ENCODE data around the gene MZF1.

Gene MZF1

DNA sequence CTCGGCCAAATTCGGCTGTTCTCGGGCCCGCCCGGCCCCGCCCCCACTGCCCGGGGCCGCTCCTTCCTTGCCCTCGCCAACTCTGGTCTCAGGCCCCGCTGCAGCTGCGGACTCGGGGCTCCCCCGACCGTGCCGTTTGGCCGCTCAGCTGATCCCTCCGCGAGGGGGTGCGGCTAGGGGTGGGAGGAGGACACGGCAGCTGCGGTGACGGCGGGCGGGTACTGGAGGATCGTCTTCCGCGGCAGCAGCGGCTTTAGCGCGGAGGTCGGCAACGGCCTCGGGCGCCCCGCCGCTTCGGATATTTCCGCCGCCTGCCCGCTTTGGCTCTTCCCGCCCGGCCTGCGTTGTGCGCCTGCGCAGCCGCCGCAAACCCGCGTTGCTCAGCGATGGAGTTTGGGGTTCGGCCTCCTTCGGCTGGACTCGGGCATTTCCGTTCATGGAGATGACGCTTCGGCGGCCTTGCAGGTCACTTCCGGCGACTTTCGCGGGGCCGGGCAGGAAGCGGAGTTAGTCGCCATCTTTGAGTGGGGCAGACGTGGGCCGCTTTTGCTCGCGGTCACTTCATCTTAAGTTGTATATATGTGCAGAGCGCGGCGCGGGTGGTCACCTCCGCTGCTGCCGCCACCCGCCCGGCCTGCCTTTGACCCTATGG, 14.4 kb downstream of the MZF1 start (continued):
- TF ChIP-seq, protein P1, sequence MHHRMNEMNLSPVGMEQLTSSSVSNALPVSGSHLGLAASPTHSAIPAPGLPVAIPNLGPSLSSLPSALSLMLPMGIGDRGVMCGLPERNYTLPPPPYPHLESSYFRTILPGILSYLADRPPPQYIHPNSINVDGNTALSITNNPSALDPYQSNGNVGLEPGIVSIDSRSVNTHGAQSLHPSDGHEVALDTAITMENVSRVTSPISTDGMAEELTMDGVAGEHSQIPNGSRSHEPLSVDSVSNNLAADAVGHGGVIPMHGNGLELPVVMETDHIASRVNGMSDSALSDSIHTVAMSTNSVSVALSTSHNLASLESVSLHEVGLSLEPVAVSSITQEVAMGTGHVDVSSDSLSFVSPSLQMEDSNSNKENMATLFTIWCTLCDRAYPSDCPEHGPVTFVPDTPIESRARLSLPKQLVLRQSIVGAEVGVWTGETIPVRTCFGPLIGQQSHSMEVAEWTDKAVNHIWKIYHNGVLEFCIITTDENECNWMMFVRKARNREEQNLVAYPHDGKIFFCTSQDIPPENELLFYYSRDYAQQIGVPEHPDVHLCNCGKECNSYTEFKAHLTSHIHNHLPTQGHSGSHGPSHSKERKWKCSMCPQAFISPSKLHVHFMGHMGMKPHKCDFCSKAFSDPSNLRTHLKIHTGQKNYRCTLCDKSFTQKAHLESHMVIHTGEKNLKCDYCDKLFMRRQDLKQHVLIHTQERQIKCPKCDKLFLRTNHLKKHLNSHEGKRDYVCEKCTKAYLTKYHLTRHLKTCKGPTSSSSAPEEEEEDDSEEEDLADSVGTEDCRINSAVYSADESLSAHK (tag by site-specific recombination; IDR thresholded peaks at IDR 0.05): no peak
- no peak for TF ChIP-seq SETDB1 (IDR thresholded peaks at IDR 0.05; ENCODE audit: insufficient read length, low read length)
- TF ChIP-seq ZSCAN5A (tag by site-specific recombination; IDR thresholded peaks at IDR 0.05): no peak
- TF ChIP-seq GLI2 (tag by site-specific recombination; IDR thresholded peaks at IDR 0.05; ENCODE audit: borderline replicate concordance, low read depth): no peak
- TF ChIP-seq ZNF302 (tag by site-specific recombination; IDR thresholded peaks at IDR 0.05; ENCODE audit: low read depth): no peak
- no peak for TF ChIP-seq ZNF26 (tag by site-specific recombination; IDR thresholded peaks at IDR 0.05)
- no peak for TF ChIP-seq ZNF555 (tag by site-specific recombination; conservative IDR thresholded peaks at IDR 0.05)
- peak; percentile 17 for TF ChIP-seq ZNF843 (tag by site-specific recombination; IDR thresholded peaks at IDR 0.05)
- no peak for TF ChIP-seq ZNF623 (tag by site-specific recombination; IDR thresholded peaks at IDR 0.05)
- TF ChIP-seq ZNF146 (tag by site-specific recombination; IDR thresholded peaks at IDR 0.05): no peak
- TF ChIP-seq ZBTB10 (tag by site-specific recombination; IDR thresholded peaks at IDR 0.05): peak; percentile 23
- TF ChIP-seq HOXA7 (CRISPR knock-in tag; IDR thresholded peaks at IDR 0.05; ENCODE audit: borderline replicate concordance): no peak
- peak; percentile 18; the same call in 1 of the 2 replicates for TF ChIP-seq KLF1 (tag by site-specific recombination; IDR thresholded peaks at IDR 0.05)
- no peak for TF ChIP-seq ZNF248 (tag by site-specific recombination; IDR thresholded peaks at IDR 0.05)
- no peak for TF ChIP-seq ZNF23 (tag by site-specific recombination; IDR thresholded peaks at IDR 0.05; ENCODE audit: borderline replicate concordance)
- TF ChIP-seq ZNF114 (tag by site-specific recombination; IDR thresholded peaks at IDR 0.05): no peak
- TF ChIP-seq ZNF530 (tag by site-specific recombination; IDR thresholded peaks at IDR 0.05; ENCODE audit: low read depth): no peak
- TF ChIP-seq ZNF221 (tag by site-specific recombination; IDR thresholded peaks at IDR 0.05; ENCODE audit: borderline replicate concordance): no peak
- TF ChIP-seq ZSCAN18 (tag by site-specific recombination; IDR thresholded peaks at IDR 0.05): no peak
- TF ChIP-seq ZNF501 (tag by site-specific recombination; IDR thresholded peaks at IDR 0.05): no peak
- no peak for TF ChIP-seq REST (tag by site-specific recombination; IDR thresholded peaks at IDR 0.05)
- TF ChIP-seq ZNF561 (tag by site-specific recombination; IDR thresholded peaks at IDR 0.05; ENCODE audit: borderline replicate concordance): peak; percentile 47; the same call in 1 of the 2 replicates
- no peak for TF ChIP-seq ZNF292 (tag by site-specific recombination; IDR thresholded peaks at IDR 0.05; ENCODE audit: borderline replicate concordance, low read depth)
- no peak for TF ChIP-seq ZNF423 (tag by site-specific recombination; IDR thresholded peaks at IDR 0.05)
- peak; percentile 72 for TF ChIP-seq ZBTB26 (tag by site-specific recombination; optimal IDR thresholded peaks at IDR 0.05)
